K562 (cell line): ENCODE results near the gene ICAM3. TPM values are rescaled to one million over a fixed set of nuclear protein-coding genes. Genes with fewer than 3 reads are reported as not detected.
"Not testable (repeated sequence)": the region's sequence is repeated elsewhere in the genome, so short reads cannot be mapped to it uniquely, and the experiment has no call there.

Source experiments
- ATAC-seq: fragments of 200-7000 bp; cut with Tn5 transposase; 3 replicates; pipeline ENCODE4 v1.9.1; 2020; ENCODE audit warnings: moderate library complexity
- BruUV-seq: library from RNA; stranded (reverse); fragments of 400-500 nt; replicated peaks from 2 replicates; lab custom pipeline; 2021; lab: Mats Ljungman, UMichigan
- CTCF ChIA-PET: fragments of 300-600 bp; formaldehyde crosslinking; extraction: SDS; loops from one replicate; lab custom pipeline; 2021; ENCODE audit warnings: low intra/inter-chr PET ratio; lab: Yijun Ruan, JAX
- POLR2A ChIA-PET: fragments of 300-600, 350-650 bp; sonication (Branson Sonifier 250); formaldehyde crosslinking; extraction: SDS; loops from one replicate; lab custom pipeline; 2021; ENCODE audit warnings: antibody characterized with exemption, inconsistent platforms; lab: Yijun Ruan, JAX
- DNase-seq, 4 experiments: peaks; one replicate each; pipeline versions ENCODE4 v3.0.0 to v3.0.0-alpha.2; 2011 to 2018; ENCODE audit warnings: low spot score in 3 of 4, mixed read lengths in 3 of 4; ENCODE audit errors: extremely low read depth in 1 of 4
- FAIRE-seq: peaks from 2 replicates; lab custom pipeline; 2011; peaks lifted over from hg19 to GRCh38; lab: Jason Lieb, UNC
- H2AFZ ChIP-seq: 2 replicates; pipeline ENCODE4 v1.6.0; 2011; ENCODE audit warnings: low read depth, low read length, control low read depth, inconsistent platforms
- H3K27ac ChIP-seq: fragments of 200-600 bp; 3 replicates; pipeline ENCODE4 v1.8.0; 2011; ENCODE audit warnings: low read depth, mild to moderate bottlenecking, control low read depth, inconsistent platforms, low read length, moderate library complexity, mixed read lengths; ENCODE audit errors: extremely low read depth
- H3K27me3 ChIP-seq, 2 experiments: fragments of 300-600 bp in 1 of 2; 2 replicates in 1 of 2; 3 replicates in 1 of 2; pipeline versions ENCODE4 v1.6.0 to v1.8.0; 2011; ENCODE audit warnings: inconsistent platforms in 2 of 2, low read length in 2 of 2, mild to moderate bottlenecking in 1 of 2, mixed read lengths in 1 of 2, moderate library complexity in 1 of 2; ENCODE audit not compliant: control insufficient read depth in 2 of 2, insufficient read depth in 2 of 2
- H3K36me3 ChIP-seq: fragments of 300-600 bp; 3 replicates; pipeline ENCODE4 v1.8.0; 2011; ENCODE audit warnings: mild to moderate bottlenecking, low read length, inconsistent platforms; ENCODE audit not compliant: control insufficient read depth, insufficient read depth
- H3K4me1 ChIP-seq, 2 experiments: fragments of 200-600 bp in 1 of 2; replicated peaks in 1 of 2; 2 replicates in 1 of 2; 3 replicates in 1 of 2; pipeline versions ENCODE4 v1.5.1 to v1.8.0; 2011; ENCODE audit warnings: inconsistent platforms in 2 of 2, low read length in 2 of 2, mild to moderate bottlenecking in 1 of 2, mixed read lengths in 1 of 2, moderate library complexity in 1 of 2; ENCODE audit not compliant: control insufficient read depth in 2 of 2, insufficient read depth in 2 of 2
- H3K4me2 ChIP-seq: 2 replicates; pipeline ENCODE4 v1.6.1; 2011; ENCODE audit warnings: low read length, control low read depth, inconsistent platforms, mixed read lengths; ENCODE audit not compliant: insufficient read depth
- H3K4me3 ChIP-seq: fragments of 200-600 bp; sonication (generic), shearing (Covaris generic); 2 replicates; pipeline ENCODE4 v1.5.1; 2016; ENCODE audit warnings: control low read depth, inconsistent platforms
- H3K79me2 ChIP-seq: fragments of 200-600 bp; 3 replicates; pipeline ENCODE4 v1.8.0; 2011; ENCODE audit warnings: low read length, inconsistent platforms; ENCODE audit not compliant: control insufficient read depth, insufficient read depth
- H3K9ac ChIP-seq, 2 experiments: 2 replicates each; pipeline versions ENCODE4 v1.6.0 to v1.6.1; 2011; ENCODE audit warnings: low read depth in 2 of 2, low read length in 2 of 2, control low read depth in 1 of 2, inconsistent platforms in 1 of 2, mild to moderate bottlenecking in 1 of 2, mixed read lengths in 1 of 2; ENCODE audit not compliant: insufficient read depth in 1 of 2
- H3K9me1 ChIP-seq: one replicate; pipeline ENCODE4 v1.6.0; 2011; ENCODE audit warnings: inconsistent platforms, mild to moderate bottlenecking, low read length, moderate library complexity; ENCODE audit not compliant: control insufficient read depth, insufficient read depth
- H3K9me3 ChIP-seq: replicated peaks from 2 replicates; pipeline ENCODE4 v1.5.1; 2011; ENCODE audit warnings: low read depth, low read length, inconsistent platforms; ENCODE audit not compliant: control insufficient read depth, insufficient read depth
- H4K20me1 ChIP-seq: replicated peaks from 2 replicates; pipeline ENCODE4 v1.6.1; 2011; ENCODE audit warnings: low read length, inconsistent platforms, mixed read lengths; ENCODE audit not compliant: control insufficient read depth, insufficient read depth
- DLX4 ChIP-seq: fragments of 250-450 bp; sonication (Bioruptor Pico); IDR thresholded peaks from 2 replicates; pipeline ENCODE4 v1.6.1; 2021; ENCODE audit warnings: mild to moderate bottlenecking
- E2F5 ChIP-seq: sonication (generic); formaldehyde crosslinking; IDR thresholded peaks from 2 replicates; pipeline ENCODE4 v1.8.0; 2022; ENCODE audit warnings: mild to moderate bottlenecking, missing genetic modification reagents
- ETV6 ChIP-seq, 3 experiments: fragments of 150-350 bp in 1 of 3; sonication (generic) in 1 of 3; formaldehyde crosslinking in 1 of 3; IDR thresholded peaks; 2 replicates each; pipeline versions ENCODE4 v1.6.1 to v1.8.0; 2014 to 2022; ENCODE audit warnings: borderline replicate concordance in 2 of 3, low read depth in 2 of 3, antibody characterized with exemption in 1 of 3, low read length in 1 of 3, mild to moderate bottlenecking in 1 of 3, missing genetic modification reagents in 1 of 3
- HOXB6 ChIP-seq: fragments of 250-450 bp; sonication (Bioruptor Pico); IDR thresholded peaks from 2 replicates; pipeline ENCODE4 v1.5.1; 2022; ENCODE audit warnings: mild to moderate bottlenecking, borderline replicate concordance
- MAZ ChIP-seq, 2 experiments: fragments of 450-650 bp in 1 of 2; sonication (generic) in 1 of 2; formaldehyde crosslinking; IDR thresholded peaks in 1 of 2; conservative IDR thresholded peaks in 1 of 2; 2 replicates each; pipeline versions ENCODE4 v1.4.0 to v1.5.0; 2020; ENCODE audit warnings: mild to moderate bottlenecking in 1 of 2, missing genetic modification reagents in 1 of 2
- NBN ChIP-seq: fragments of 450-650 bp; IDR thresholded peaks from 2 replicates; pipeline ENCODE4 v1.6.1; 2016; ENCODE audit warnings: low read depth, mild to moderate bottlenecking
- NELFE ChIP-seq: IDR thresholded peaks from 2 replicates; pipeline ENCODE4 v1.6.1; 2011; ENCODE audit warnings: mild to moderate bottlenecking; ENCODE audit not compliant: insufficient read depth, insufficient read length
- SMAD2 ChIP-seq: fragments of 150-350 bp; IDR thresholded peaks from 2 replicates; pipeline ENCODE4 v1.6.1; 2014; ENCODE audit warnings: low read depth, mild to moderate bottlenecking, low read length
- SREBF1 ChIP-seq: fragments of 150-350 bp; IDR thresholded peaks from 2 replicates; pipeline ENCODE4 v1.6.1; 2014; ENCODE audit warnings: antibody characterized with exemption, low read depth, low read length, borderline replicate concordance
- SUPT5H ChIP-seq: fragments of 450-650 bp; IDR thresholded peaks from 2 replicates; pipeline ENCODE4 v1.6.1; 2016
- TAL1 ChIP-seq: fragments of 450-650 bp; IDR thresholded peaks from 2 replicates; pipeline ENCODE4 v1.6.1; 2016; ENCODE audit warnings: mild to moderate bottlenecking
- YY1 ChIP-seq, 3 experiments: IDR thresholded peaks; 2 replicates each; pipeline ENCODE4 v1.6.1; 2011; ENCODE audit warnings: low read length in 2 of 3, mild to moderate bottlenecking in 2 of 3, moderate library complexity in 2 of 3, borderline replicate concordance in 1 of 3, control low read depth in 1 of 3, low read depth in 1 of 3; ENCODE audit not compliant: insufficient read depth in 3 of 3, insufficient replicate concordance in 2 of 3, control insufficient read depth in 1 of 3, insufficient read length in 1 of 3; ENCODE audit errors: extremely low read depth in 1 of 3
- ZKSCAN1 ChIP-seq: fragments of 150-350 bp; IDR thresholded peaks from 2 replicates; pipeline ENCODE4 v1.6.1; 2016; ENCODE audit warnings: low read depth, low read length
- WGBS: fragments of 100-300 bp; shearing (Covaris generic); methylation state at CpG from one replicate; pipeline ENCODE4 v1.1.6; 2016; ENCODE audit warnings: low coverage, mixed read lengths; ENCODE audit not compliant: insufficient coverage; ENCODE audit errors: missing lambda C conversion rate; 5-methylcytosine and 5-hydroxymethylcytosine counted together
- in situ Hi-C: fragments of 300-500 bp; cut with MboI; formaldehyde crosslinking; loops from 4 replicates; pipeline ENCODE4 v1.15.0; 2018; ENCODE audit warnings: inconsistent platforms, mixed read lengths
- intact Hi-C: fragments of 100-400 bp; cut with micrococcal nuclease; formaldehyde crosslinking; loops from 2 replicates; pipeline ENCODE4 v1.14.2; 2022
- polyA plus RNA-seq, 8 experiments: library from polyadenylated mRNA; depleted of rRNA in 4 of 8; stranded (reverse) in 5 of 8; unstranded in 3 of 8; fragments of >200 nt; fragmentation: Nextera tagmentation in 2 of 8; fragmentation: Illumina TruSeq in 1 of 8; extraction: Ambion mirVana in 2 of 8; extraction: Trizol in 1 of 8; gene quantifications; 2 replicates each; pipeline versions ENCODE4 v1.2.1 to v1.2.3, GENCODE V29; 2011 to 2014; ENCODE audit warnings: inconsistent platforms in 1 of 8, missing spikeins in 1 of 8
- total RNA-seq, 7 experiments: library from RNA; depleted of rRNA in 6 of 7; stranded (reverse); fragments of >200 nt in 6 of 7; fragmentation: Illumina TruSeq in 2 of 7; extraction: Trizol in 2 of 7; gene quantifications; 2 replicates each; pipeline versions ENCODE4 v1.2.1 to v1.2.3, GENCODE V29; 2011 to 2021; ENCODE audit warnings: low replicate concordance in 1 of 7

The ICAM3 gene
- total and polyA plus RNA-seq, 9 of the 15 experiments (the other 6 are each of a cell fraction or from before 2014, with no cell fraction given): 6.5 to 39.5 (median 24.2) TPM

DNA sequence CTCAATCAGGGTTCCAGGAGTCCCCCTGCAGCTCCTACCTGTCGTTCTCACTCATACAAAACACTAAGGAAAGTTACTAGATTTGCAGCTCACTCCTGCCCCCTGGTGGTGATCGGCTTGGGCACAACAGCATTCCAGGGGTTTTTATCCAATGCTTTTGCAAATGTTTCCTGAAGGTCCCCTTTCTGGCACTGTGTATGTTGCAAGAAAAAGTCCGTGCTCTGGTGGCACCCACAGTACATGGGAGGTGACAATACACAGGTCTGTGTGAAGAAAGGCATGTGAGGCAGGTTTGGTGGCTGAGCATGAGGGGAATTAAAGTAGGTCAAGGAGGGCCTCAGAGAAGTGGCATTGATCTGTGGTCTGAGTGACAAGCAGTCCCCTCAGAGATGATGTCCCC is 49.5 kb upstream of the ICAM3 start (continued):
- TF ChIP-seq ZKSCAN1 (peak; percentile 77), MAZ (CRISPR knock-in tag; conservative IDR thresholded peaks at IDR 0.05 in 1 of 2, IDR thresholded peaks at IDR 0.05 in 1 of 2) (0 out of 4 replicates have a peak, but pooled peaks of 1 of the 2 experiments have one; percentile 42), DLX4 (no peak), ETV6 (IDR thresholded peaks at IDR 0.05; ENCODE audit: borderline replicate concordance in 1 of 2, low read depth in 2 of 2, low read length in 1 of 2) (no peak), ETV6 (CRISPR knock-in tag; IDR thresholded peaks at IDR 0.05; ENCODE audit: borderline replicate concordance) (no peak), E2F5 (CRISPR knock-in tag) (no peak), SREBF1 (no peak), NBN (no peak), TAL1 (no peak)
- TF ChIP-seq, all 486 proteins: peak for 36

DNA sequence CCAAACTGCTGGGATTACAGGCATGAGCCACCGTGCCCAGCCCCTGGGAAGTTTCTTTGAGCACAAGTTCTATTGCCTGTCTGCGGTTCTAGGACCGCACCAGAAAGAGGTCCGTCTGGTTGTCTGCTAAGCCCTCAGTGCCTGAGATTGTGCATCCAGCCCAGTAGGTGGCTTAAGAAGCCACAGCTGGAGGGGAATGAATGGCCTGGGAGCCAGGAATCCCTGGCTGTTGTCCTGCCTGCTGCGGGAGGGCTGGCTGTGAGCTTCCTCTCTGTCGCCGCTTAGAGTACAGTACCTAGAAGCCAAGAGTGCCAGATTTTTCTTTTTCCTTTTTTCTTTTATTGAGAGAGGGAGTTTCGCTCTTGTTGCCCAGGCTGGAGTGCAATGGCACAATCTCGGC is 45.2 kb upstream of the ICAM3 start:
- Histone ChIP-seq H3K4me3 (no peak overlapping the region), H3K4me2 (no peak overlapping the region), H3K79me2 (peaks cover 15% of the 10 kb centered on the region), H3K27ac (no peak overlapping the region), H3K9me3 (no peaks in the 10 kb centered on the region), H3K36me3 (peaks cover under 1% of the 10 kb centered on the region; the same call in 1 of the 3 replicates), H3K9me1 (no peaks in the 10 kb centered on the region), H3K27me3 (no peaks in the 10 kb centered on the region), H3K9ac (peak overlapping the region in 1 of 2 experiments; percentile 76; a peak in 2 of 4 replicates), H3K4me1 (peaks cover 6 to 17% of the 10 kb centered on the region in 2 experiments; a peak in 4 of 5 replicates), H2AFZ (no peak overlapping the region), H4K20me1 (no peaks in the 10 kb centered on the region)
- DNase-seq (no peak), ATAC-seq (no peak), FAIRE-seq (no peak)
- CTCF ChIA-PET: no interaction called here
- TF ChIP-seq SUPT5H (no peak), HOXB6 (CRISPR knock-in tag) (no peak), SMAD2 (no peak), NELFE (no peak), YY1 (IDR thresholded peaks at IDR 0.05; ENCODE audit: borderline replicate concordance in 1 of 3, control insufficient read depth in 1 of 3, extremely low read depth in 1 of 3, insufficient read depth in 3 of 3, insufficient read length in 1 of 3, insufficient replicate concordance in 2 of 3, low read depth in 1 of 3, low read length in 2 of 3) (no peak)
- POLR2A ChIA-PET: interaction anchor here (0.8 to 1.1 kb wide), 2 partner anchors 123 to 127 kb away, joined by 3 read pairs; no protein-coding TSS in a partner anchor
- no TSS peak for BruUV-seq
- 73% methylated on average over 8 of the region's 9 CpGs for WGBS
- in situ Hi-C loops (no loop called here), intact Hi-C loops (no loop called here)

DNA sequence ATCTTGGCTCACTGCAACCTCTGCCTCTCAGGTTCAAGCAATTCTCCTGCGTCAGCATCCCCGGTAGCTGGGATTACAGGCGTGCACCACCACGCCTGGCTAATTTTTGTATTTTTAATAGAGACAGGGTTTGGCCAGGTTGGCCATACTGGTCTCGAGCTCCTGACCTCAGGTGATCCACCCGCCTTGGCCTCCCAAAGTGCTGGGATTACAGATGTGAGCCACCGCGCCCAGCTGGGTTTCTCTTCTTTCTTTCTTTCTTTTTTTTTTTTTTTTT is 43.7 kb upstream of the ICAM3 start:
- Histone ChIP-seq H3K4me1 (peaks cover 8 to 16% of the 10 kb centered on the region in 2 experiments; a peak in 4 of 5 replicates), H3K79me2 (peaks cover 28% of the 10 kb centered on the region)
- FAIRE-seq, in situ Hi-C loops, H3K27me3 ChIP-seq, H4K20me1 ChIP-seq, H3K9me3 ChIP-seq, H2AFZ ChIP-seq, DNase-seq, intact Hi-C loops, ATAC-seq, BruUV-seq, CTCF ChIA-PET, H3K27ac ChIP-seq, H3K4me2 ChIP-seq, H3K4me3 ChIP-seq, H3K9ac ChIP-seq, H3K36me3 ChIP-seq, H3K9me1 ChIP-seq: not testable (repeated sequence)
- POLR2A ChIA-PET: interaction anchor here (0.7 to 0.8 kb wide), 2 partner anchors 12 to 115 kb away, joined by 3 to 4 read pairs; no protein-coding TSS in a partner anchor
- WGBS: 82% methylated on average over 6 of the region's 8 CpGs
